ENCODE measurements around the gene HLA-DMB. TPM values are rescaled to one million over a fixed set of nuclear protein-coding genes. Genes with fewer than 3 reads are reported as not detected.

HLA-DMB gene
- polyA plus RNA-seq, 4 donors: 22.8 to 60.5 (median 29.8) TPM

GRCh38 chr6:32894085-32895005, 46.5 kb downstream of the HLA-DMB start:
- peak overlapping the region; percentile 51 to 78 (median 66) for H3K4me3 ChIP-seq (ENCODE audit: low read depth in 1 of 3, low read length in 3 of 3)
- 0 to 1% (median 0%) methylated on average over 58 to 61 of the region's 61 CpGs for WGBS, 3 donors
- H3K27ac ChIP-seq (ENCODE audit: low read depth in 1 of 3, low read length in 2 of 3): peak overlapping the region; percentile 70 to 95 (median 91)
- peaks cover 0 to 3% (median 0%) of the 10 kb centered on the region in 3 donors for H3K36me3 ChIP-seq (ENCODE audit: control insufficient read depth in 3 of 3, insufficient read depth in 2 of 3, low read depth in 1 of 3, low read length in 3 of 3)
- no peaks in the 10 kb centered on the region for H3K9me3 ChIP-seq (ENCODE audit: control insufficient read depth in 2 of 2, insufficient read depth in 1 of 2, low read depth in 1 of 2, low read length in 1 of 2)
- no peaks in the 10 kb centered on the region for H3K27me3 ChIP-seq (ENCODE audit: control insufficient read depth in 3 of 3, insufficient read depth in 3 of 3, low read length in 3 of 3)
- no peak for FAIRE-seq
- peaks cover 5 to 11% (median 5%) of the 10 kb centered on the region in 3 donors for H3K4me1 ChIP-seq (ENCODE audit: control insufficient read depth in 3 of 3, insufficient read depth in 2 of 3, low read depth in 1 of 3, low read length in 2 of 3)
- peak; percentile 97 to 99 for DNase-seq

DNA sequence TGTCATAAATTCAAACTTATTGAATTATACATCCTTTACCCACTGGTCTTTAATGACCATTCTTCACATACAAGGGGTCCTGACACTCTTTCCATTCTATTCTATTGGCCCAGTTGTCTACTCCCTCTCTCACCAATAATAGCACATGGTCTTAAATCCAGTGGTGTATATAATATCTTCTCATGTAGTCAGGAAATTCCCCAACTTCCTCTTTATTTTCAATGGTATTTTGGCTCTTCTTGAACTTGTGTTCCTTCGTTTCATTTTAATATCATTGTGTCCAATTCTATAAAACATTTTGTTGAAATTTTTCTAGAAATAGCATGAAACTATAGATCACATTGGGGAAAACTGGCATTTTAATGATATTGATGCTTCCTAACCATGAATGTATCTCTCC, 50.0 kb downstream of the HLA-DMB start:
- FAIRE-seq (no peak), DNase-seq (no peak)
- Histone ChIP-seq H3K27me3 (ENCODE audit: control insufficient read depth in 3 of 3, insufficient read depth in 3 of 3, low read length in 3 of 3) (peaks cover 0 to 2% (median 0%) of the 10 kb centered on the region in 3 donors), H3K9me3 (ENCODE audit: control insufficient read depth in 2 of 2, insufficient read depth in 1 of 2, low read depth in 1 of 2, low read length in 1 of 2) (no peaks in the 10 kb centered on the region), H3K27ac (ENCODE audit: low read depth in 1 of 3, low read length in 2 of 3) (no peak overlapping the region), H3K4me1 (ENCODE audit: control insufficient read depth in 3 of 3, insufficient read depth in 2 of 3, low read depth in 1 of 3, low read length in 2 of 3) (peaks cover 5 to 9% (median 5%) of the 10 kb centered on the region in 3 donors), H3K4me3 (ENCODE audit: low read depth in 1 of 3, low read length in 3 of 3) (no peak overlapping the region), H3K36me3 (ENCODE audit: control insufficient read depth in 3 of 3, insufficient read depth in 2 of 3, low read depth in 1 of 3, low read length in 3 of 3) (no peaks in the 10 kb centered on the region)
- WGBS, 3 donors: 39 to 63% (median 61%) methylated on average over 1 of the region's 1 CpG

GRCh38 chr6:32889533-32889932, 51.3 kb downstream of the HLA-DMB start:
- no peak overlapping the region for H3K27ac ChIP-seq (ENCODE audit: low read depth in 1 of 3, low read length in 2 of 3)
- 73 to 89% (median 75%) methylated on average over 1 of the region's 1 CpG for WGBS, 3 donors
- H3K4me1 ChIP-seq (ENCODE audit: control insufficient read depth in 3 of 3, insufficient read depth in 2 of 3, low read depth in 1 of 3, low read length in 2 of 3): peaks cover 0 to 3% (median 0%) of the 10 kb centered on the region in 3 donors
- no peak overlapping the region for H3K4me3 ChIP-seq (ENCODE audit: low read depth in 1 of 3, low read length in 3 of 3)
- H3K27me3 ChIP-seq (ENCODE audit: control insufficient read depth in 3 of 3, insufficient read depth in 3 of 3, low read length in 3 of 3): peaks cover 0 to 2% (median 0%) of the 10 kb centered on the region in 3 donors
- DNase-seq: no peak
- no peak for FAIRE-seq
- no peaks in the 10 kb centered on the region for H3K9me3 ChIP-seq (ENCODE audit: control insufficient read depth in 2 of 2, insufficient read depth in 1 of 2, low read depth in 1 of 2, low read length in 1 of 2)
- no peaks in the 10 kb centered on the region for H3K36me3 ChIP-seq (ENCODE audit: control insufficient read depth in 3 of 3, insufficient read depth in 2 of 3, low read depth in 1 of 3, low read length in 3 of 3)

DNA sequence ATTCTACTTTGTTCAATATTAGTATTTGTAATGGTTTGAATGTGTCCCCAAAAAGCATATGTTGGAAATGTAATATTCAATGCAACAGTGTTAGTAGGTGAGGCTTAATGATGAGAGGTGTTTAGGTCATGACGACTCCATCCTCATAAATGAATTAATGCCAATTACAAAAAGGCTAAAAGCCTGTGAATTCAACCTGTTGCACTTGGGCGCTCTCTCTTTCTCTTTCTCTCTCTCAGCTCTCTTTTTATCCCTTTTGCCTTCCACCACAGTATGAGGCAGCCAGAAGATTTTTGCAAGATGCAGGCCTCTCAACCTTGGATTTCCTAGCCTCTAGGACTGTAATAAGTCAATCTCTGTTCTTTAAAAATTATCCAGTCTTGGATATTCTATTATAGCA, 52.3 kb downstream of the HLA-DMB start:
- 89 to 94% (median 91%) methylated on average over 2 of the region's 2 CpGs for WGBS, 3 donors
- Histone ChIP-seq H3K9me3 (ENCODE audit: control insufficient read depth in 2 of 2, insufficient read depth in 1 of 2, low read depth in 1 of 2, low read length in 1 of 2) (no peaks in the 10 kb centered on the region), H3K36me3 (ENCODE audit: control insufficient read depth in 3 of 3, insufficient read depth in 2 of 3, low read depth in 1 of 3, low read length in 3 of 3) (no peaks in the 10 kb centered on the region), H3K4me1 (ENCODE audit: control insufficient read depth in 3 of 3, insufficient read depth in 2 of 3, low read depth in 1 of 3, low read length in 2 of 3) (peaks cover 0 to 3% (median 0%) of the 10 kb centered on the region in 3 donors), H3K27ac (ENCODE audit: low read depth in 1 of 3, low read length in 2 of 3) (no peak overlapping the region), H3K27me3 (ENCODE audit: control insufficient read depth in 3 of 3, insufficient read depth in 3 of 3, low read length in 3 of 3) (peaks cover 0 to 7% (median 0%) of the 10 kb centered on the region in 3 donors), H3K4me3 (ENCODE audit: low read depth in 1 of 3, low read length in 3 of 3) (no peak overlapping the region)
- no peak for DNase-seq
- no peak for FAIRE-seq

- 84 to 90% (median 86%) methylated on average over 5 of the region's 5 CpGs for WGBS, 3 donors
- Histone ChIP-seq H3K4me3 (ENCODE audit: low read depth in 1 of 3, low read length in 3 of 3) (no peak overlapping the region), H3K9me3 (ENCODE audit: control insufficient read depth in 2 of 2, insufficient read depth in 1 of 2, low read depth in 1 of 2, low read length in 1 of 2) (no peaks in the 10 kb centered on the region), H3K4me1 (ENCODE audit: control insufficient read depth in 3 of 3, insufficient read depth in 2 of 3, low read depth in 1 of 3, low read length in 2 of 3) (no peaks in the 10 kb centered on the region), H3K27ac (ENCODE audit: low read depth in 1 of 3, low read length in 2 of 3) (no peak overlapping the region), H3K27me3 (ENCODE audit: control insufficient read depth in 3 of 3, insufficient read depth in 3 of 3, low read length in 3 of 3) (peaks cover 0 to 10% (median 0%) of the 10 kb centered on the region in 3 donors), H3K36me3 (ENCODE audit: control insufficient read depth in 3 of 3, insufficient read depth in 2 of 3, low read depth in 1 of 3, low read length in 3 of 3) (no peaks in the 10 kb centered on the region)
- DNase-seq (no peak), FAIRE-seq (no peak)
These were observed 53.2 kb downstream of the HLA-DMB start for GRCh38 chr6:32887616-32888015.

DNA sequence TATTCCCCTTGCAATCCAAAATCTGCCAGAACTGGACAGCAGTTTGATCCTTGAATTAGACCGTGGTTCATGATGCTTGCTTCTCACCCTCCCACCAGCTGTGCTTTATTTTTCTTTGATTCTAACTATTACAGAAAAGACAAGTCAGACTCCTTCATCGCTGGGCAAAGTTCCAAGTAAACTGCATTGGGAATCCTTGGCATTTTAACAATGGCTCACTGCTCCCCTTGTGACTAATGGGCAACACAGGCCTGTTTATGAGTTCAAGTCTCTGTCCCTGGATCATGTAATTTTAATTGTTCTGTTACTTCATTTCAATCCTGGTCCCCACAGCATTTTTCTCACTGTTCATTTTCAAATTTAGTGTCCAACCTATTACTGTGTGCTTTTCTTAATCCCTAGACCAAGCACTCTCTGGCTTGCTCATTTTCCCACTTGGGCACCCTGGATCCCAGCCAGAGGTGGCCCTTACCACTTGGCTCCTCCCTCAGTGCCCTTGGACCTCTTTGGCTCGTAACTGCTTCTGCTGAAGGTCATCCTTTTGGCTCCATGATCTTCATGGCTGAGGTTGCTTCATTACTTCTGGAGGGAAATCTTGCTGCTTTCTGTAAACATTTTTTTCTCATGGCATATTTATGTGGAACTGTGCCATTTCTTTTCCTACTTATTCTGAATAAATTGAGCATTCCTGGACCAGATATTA, 54.0 kb downstream of the HLA-DMB start:
- peaks cover 0 to 11% (median 0%) of the 10 kb centered on the region in 3 donors for H3K27me3 ChIP-seq (ENCODE audit: control insufficient read depth in 3 of 3, insufficient read depth in 3 of 3, low read length in 3 of 3)
- DNase-seq (peak in 1 of 2 donors; percentile 55), FAIRE-seq (no peak)
- H3K4me3 ChIP-seq (ENCODE audit: low read depth in 1 of 3, low read length in 3 of 3): no peak overlapping the region
- H3K27ac ChIP-seq (ENCODE audit: low read depth in 1 of 3, low read length in 2 of 3): no peak overlapping the region
- no peaks in the 10 kb centered on the region for H3K36me3 ChIP-seq (ENCODE audit: control insufficient read depth in 3 of 3, insufficient read depth in 2 of 3, low read depth in 1 of 3, low read length in 3 of 3)
- WGBS, 3 donors: 32 to 44% (median 38%) methylated on average over 3 of the region's 3 CpGs
- no peaks in the 10 kb centered on the region for H3K4me1 ChIP-seq (ENCODE audit: control insufficient read depth in 3 of 3, insufficient read depth in 2 of 3, low read depth in 1 of 3, low read length in 2 of 3)
- no peaks in the 10 kb centered on the region for H3K9me3 ChIP-seq (ENCODE audit: control insufficient read depth in 2 of 2, insufficient read depth in 1 of 2, low read depth in 1 of 2, low read length in 1 of 2)

DNA sequence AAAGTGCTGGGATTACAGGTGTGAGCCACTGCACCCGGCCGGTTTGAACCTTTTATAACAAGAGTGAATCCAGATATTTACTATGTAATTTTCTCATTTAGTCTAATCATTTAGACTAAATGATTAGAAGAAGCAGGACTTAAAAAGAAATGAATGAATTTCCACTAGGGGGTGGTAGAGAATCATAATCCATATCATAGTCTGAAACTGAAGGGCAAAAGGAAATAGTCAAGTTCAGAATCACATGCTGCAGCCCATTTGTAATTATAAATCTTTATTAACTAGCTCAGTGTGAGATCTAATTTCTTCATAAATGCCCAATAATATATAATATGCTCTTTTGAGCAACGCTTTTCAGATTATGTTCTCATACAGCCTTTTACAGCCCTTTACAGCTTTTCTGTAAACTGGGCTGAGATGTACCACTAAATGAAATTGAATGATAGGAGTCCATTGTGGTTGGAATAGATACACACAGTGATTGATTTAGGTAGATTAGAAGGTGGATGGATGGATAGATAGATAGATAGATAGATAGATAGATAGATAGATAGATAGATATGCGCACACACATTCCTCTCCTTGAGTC, 55.0 kb downstream of the HLA-DMB start:
- 31 to 45% (median 36%) methylated on average over 4 of the region's 4 CpGs for WGBS, 3 donors
- DNase-seq (peak; percentile 81 to 82), FAIRE-seq (peak; percentile 83)
- H3K36me3 ChIP-seq (ENCODE audit: control insufficient read depth in 3 of 3, insufficient read depth in 2 of 3, low read depth in 1 of 3, low read length in 3 of 3): no peaks in the 10 kb centered on the region
- H3K4me3 ChIP-seq (ENCODE audit: low read depth in 1 of 3, low read length in 3 of 3): no peak overlapping the region
- H3K9me3 ChIP-seq (ENCODE audit: control insufficient read depth in 2 of 2, insufficient read depth in 1 of 2, low read depth in 1 of 2, low read length in 1 of 2): no peaks in the 10 kb centered on the region
- no peaks in the 10 kb centered on the region for H3K4me1 ChIP-seq (ENCODE audit: control insufficient read depth in 3 of 3, insufficient read depth in 2 of 3, low read depth in 1 of 3, low read length in 2 of 3)
- H3K27ac ChIP-seq (ENCODE audit: low read depth in 1 of 3, low read length in 2 of 3): no peak overlapping the region
- H3K27me3 ChIP-seq (ENCODE audit: control insufficient read depth in 3 of 3, insufficient read depth in 3 of 3, low read length in 3 of 3): peaks cover 0 to 19% (median 0%) of the 10 kb centered on the region in 3 donors

Data from small intestine (tissue), 7 donors.